ENCODE data around the gene UMODL1.

The UMODL1 gene

DNA sequence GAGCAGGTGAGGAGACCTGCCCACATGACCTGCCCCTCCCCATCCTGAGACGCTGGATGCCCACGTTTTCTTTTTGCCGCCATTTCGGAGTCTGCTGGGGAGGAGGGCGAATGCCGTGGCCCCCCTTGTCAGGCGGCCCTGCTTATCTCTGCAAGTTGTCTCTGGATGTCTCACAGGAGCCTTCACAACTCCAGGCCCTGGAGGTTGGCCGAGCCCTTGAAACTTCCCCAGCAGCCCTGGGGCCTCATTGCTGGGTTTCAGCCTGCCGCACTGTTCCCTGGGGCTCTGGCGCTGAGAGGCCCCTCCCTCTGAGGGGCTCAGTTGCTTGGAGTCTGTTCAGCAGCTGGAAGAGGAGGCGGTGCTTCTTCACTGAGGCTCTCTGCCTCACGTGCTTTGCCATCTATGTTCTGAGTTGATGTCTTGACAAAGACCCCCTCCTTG is 31.2 kb upstream of the UMODL1 start:
- no peak for DNase-seq (ENCODE audit: low read depth in 2 of 3, low spot score in 1 of 3)

DNA sequence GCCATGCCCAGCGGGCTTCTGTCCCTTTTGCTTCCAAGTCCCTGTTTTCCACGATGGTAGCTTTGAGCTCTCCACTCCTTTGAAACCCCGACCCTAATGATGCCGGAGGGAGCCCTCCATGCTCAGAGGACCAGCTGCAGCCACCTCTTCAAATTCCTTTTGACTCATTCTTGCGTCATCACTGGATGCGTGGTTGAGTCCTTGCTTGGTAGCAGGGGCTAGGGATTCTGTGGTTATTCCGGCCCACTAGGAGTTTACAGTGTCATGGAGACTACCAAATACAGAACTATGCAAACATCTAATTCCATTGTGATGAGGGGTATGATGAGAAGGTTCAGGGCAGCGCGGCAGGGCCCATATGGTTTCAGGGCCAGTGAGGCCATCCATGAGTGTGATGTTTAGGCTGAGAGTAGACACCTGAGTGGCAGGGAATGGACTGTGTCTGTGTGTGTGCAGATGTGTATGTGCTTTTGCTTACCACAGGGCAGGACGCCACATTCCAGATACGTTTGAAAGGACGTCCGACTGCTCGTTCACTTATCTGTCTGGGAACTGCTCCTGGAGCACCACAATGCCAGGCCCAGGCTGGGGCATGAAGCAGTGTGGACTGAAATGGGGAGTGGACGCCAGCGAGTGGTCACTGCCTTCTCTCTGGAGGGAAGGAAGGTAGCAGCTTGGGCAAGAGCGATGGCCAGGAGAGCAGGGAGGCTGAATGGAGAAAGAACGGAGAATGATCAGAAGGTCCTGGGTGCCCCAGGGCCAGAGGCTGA is 30.5 kb upstream of the UMODL1 start:
- no peak for DNase-seq (ENCODE audit: low read depth in 2 of 3, low spot score in 1 of 3)

GRCh38 chr21:42041246-42041645 is 29.9 kb upstream of the UMODL1 start:
- no peak for DNase-seq (ENCODE audit: low read depth in 2 of 3, low spot score in 1 of 3)

DNA sequence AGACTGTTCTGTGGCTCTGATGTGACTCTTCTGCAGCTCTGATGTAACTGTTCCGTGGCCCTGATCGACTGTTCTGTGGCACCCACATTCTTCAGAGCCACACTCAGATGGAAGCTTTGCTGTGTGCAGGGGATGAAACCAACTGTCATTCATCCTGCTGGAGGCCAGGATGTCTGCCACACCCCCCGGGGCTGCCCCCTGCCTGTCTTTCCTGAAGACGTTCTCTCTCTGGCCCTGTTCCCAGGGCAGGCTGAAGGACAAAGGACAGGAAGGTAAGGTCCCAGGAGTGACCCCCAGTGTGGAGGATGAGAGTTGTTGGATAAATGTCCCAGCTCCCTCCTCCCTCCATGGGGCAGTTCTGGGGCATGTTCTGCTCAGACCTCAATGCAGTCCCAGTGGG is 29.4 kb upstream of the UMODL1 start:
- no peak for DNase-seq (ENCODE audit: low read depth in 2 of 3, low spot score in 1 of 3)

GRCh38 chr21:42042651-42043050 is 28.5 kb upstream of the UMODL1 start:
- DNase-seq (ENCODE audit: low read depth in 2 of 3, low spot score in 1 of 3) = no peak

DNA sequence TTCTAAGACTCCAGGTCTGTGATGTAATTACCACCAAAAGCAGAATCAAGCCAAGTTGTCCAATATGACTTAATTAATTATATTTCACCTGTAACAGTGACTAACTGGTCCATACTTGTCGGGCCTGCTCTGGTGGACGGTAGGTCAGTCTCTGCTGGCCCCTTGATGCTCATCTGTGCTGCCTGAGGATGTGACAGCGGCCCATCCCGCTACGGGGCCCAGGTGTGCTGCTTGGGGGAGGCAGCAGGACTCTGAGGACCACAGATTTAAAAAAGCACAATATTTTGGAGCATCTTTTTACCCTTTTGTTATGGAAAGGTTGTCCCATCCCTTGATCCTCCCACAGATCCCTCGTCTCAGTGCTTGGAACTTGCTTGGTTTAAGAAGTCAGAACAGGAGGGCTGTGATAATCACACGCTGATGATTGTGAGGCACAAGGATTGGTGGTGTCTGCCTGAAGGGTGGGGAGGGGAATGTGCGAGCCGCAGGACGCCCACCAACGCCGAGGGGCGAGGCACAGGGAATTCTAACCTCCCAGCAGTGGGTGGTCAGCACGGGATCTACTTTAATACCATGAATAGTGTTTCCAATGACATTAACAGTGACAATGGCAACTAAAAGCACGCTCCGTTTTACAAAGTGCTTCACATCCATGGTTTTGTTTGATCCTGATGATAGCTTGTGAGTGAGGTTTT is 27.8 kb upstream of the UMODL1 start:
- no peak for DNase-seq (ENCODE audit: low read depth in 2 of 3, low spot score in 1 of 3)

DNA sequence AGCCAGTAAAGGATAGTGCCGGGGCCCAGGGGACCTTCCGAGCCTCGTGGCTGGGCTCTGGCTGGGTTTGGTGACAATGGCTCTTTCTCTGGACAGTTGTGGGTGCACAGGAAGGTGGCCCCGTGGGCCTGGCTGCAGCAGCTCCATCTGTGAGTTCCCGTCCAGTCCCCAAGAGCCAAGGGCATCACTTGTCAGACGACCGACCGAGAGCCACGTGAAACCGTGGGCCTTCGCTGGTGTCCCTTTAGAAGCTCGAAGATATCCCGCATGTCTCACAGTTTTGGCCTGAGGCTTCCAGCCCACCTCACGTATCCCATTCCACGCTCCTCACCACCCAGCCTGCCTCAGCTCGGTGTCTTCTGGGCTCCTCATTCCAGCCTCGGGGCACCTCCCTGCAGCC is 27.2 kb upstream of the UMODL1 start:
- DNase-seq (ENCODE audit: low read depth in 2 of 3, low spot score in 1 of 3) = no peak

- DNase-seq (ENCODE audit: low read depth in 2 of 3, low spot score in 1 of 3) = no peak
Observed at GRCh38 chr21:42044871-42045495, 26.1 kb upstream of the UMODL1 start.

GRCh38 chr21:42047821-42048613 is 23.1 kb upstream of the UMODL1 start:
- DNase-seq (ENCODE audit: low read depth in 2 of 3, low spot score in 1 of 3) = no peak

GRCh38 chr21:42048870-42049577 is 22.1 kb upstream of the UMODL1 start:
- no peak for DNase-seq (ENCODE audit: low read depth in 2 of 3, low spot score in 1 of 3)

DNA sequence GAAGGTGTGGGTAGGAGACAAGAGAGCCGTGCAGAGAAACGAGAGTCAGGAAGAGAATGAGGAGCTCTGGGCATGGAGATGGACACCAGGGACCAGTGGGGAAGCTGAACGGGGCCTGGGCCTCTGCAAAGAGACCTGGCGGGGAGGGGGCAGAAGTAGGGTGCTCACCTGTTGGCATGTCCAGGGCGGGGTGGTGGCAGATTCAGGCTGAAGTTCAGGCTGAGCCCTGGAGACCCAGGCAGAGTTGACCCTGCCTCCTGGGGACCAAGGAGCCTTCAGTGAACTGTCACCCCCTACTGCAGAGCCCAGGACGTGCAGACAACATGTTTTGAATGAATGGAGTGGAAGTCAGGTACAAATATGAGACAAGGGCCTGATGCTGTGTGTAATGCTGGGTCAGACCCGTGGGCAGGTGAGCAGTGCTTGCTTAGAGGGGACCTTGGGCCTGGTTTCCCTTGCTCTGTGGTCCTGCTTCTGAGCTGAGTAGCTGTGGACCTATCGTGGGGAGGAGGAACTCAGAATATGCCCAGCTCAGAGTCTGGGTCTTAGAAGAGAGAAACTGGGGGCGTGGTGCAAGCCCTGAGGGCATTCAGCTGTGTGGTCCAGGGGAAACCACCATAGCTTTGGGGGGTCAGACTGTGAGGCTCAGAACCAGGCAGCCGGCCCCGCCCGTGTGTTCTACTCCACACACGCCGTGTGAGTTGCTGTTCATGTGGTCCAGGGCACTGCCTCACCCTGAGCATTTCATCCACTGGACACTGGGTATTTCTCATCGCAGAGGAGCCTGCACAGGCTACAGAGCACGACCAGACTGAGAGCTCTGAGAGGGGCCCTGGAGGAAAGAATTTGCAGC is 21.3 kb upstream of the UMODL1 start:
- no peak for DNase-seq (ENCODE audit: low read depth in 2 of 3, low spot score in 1 of 3)

DNA sequence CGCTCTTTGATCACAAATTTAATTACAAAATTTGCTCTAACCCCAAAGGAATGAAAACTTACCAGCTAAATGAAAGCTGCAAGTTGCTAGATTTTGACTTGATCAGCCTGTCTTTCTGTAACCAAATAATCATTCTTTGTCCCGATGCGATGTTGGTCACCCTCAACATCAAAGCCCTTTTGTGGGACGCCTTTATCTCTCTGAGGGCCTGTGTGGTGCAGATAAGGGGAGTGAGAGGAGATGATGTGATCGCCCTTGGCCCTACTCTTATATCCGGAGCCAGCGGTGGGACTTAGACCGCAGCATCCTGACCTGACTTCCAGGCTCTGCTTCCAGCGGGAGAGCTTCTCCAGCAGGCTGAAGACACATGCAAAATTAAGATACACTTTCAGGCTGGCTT is 19.3 kb upstream of the UMODL1 start:
- DNase-seq (ENCODE audit: low read depth in 2 of 3, low spot score in 1 of 3) = no peak

DNA sequence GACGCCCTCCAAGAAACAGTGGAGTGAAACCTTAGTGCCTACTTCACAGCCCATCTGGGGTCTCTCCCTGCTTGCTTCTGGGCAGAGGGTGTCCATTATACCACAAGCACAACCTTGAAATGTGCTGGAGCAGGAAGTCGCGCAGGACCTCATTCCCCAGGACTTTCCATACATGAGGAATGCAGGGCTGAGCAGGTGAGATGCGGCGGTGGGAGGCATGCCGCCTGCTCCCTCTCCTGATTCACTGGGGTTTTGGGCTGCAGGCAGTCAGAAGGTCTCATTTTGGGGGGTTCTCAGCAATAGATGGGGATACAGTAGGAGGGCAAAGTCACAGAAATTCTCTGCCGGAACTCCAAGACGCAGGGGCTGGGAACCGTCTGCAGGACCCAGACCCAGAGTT is 15.7 kb upstream of the UMODL1 start:
- DNase-seq (ENCODE audit: low read depth in 2 of 3, low spot score in 1 of 3) = no peak

DNA sequence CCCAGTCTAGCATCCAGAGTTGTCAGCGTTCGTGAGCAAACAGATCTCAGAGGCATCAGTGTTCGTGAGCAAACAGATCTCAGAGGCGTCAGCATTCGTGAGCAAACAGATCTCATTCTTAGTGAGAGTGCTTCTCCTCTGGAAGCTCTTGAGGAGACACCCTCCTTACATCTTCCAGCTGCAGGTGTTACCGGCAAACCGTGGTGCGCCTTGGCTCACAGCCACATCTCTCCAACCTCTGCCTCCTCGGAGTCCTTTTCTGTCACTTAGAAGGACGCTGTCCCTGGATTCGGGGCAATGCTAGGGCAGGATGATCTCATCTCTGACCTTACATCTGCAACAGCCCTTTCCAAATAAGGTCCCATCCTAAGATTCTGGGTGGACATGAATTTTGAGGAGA is 14.6 kb upstream of the UMODL1 start:
- no peak for DNase-seq (ENCODE audit: low read depth in 2 of 3, low spot score in 1 of 3)

GRCh38 chr21:42056996-42057689 is 14.0 kb upstream of the UMODL1 start:
- no peak for DNase-seq (ENCODE audit: low read depth in 2 of 3, low spot score in 1 of 3)

GRCh38 chr21:42057851-42058437 is 13.2 kb upstream of the UMODL1 start:
- DNase-seq (ENCODE audit: low read depth in 2 of 3, low spot score in 1 of 3) = no peak

DNA sequence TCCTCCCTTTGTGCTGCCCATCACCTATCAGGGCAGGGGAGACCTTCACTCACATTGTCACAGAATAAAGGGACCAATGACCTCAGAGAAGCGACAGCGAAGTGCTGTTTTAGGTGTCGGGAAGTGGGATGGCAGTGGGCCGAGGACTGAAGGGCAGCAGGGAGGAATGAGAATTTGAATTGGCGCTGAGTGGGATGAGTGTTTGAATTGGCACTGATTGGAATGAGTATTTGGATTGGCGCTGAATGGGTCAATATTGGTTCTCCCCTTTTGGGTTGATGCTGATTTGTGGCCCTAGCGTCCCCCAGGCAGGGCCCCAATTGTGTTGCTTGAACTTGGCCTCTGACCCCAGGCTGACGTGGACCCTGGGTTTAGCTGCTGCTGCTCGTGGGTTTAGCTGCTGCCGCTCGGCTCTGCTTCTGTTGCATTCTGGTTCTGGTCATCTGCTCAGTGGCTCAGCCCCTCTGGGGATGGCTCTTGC is 12.4 kb upstream of the UMODL1 start:
- no peak for DNase-seq (ENCODE audit: low read depth in 2 of 3, low spot score in 1 of 3)

DNA sequence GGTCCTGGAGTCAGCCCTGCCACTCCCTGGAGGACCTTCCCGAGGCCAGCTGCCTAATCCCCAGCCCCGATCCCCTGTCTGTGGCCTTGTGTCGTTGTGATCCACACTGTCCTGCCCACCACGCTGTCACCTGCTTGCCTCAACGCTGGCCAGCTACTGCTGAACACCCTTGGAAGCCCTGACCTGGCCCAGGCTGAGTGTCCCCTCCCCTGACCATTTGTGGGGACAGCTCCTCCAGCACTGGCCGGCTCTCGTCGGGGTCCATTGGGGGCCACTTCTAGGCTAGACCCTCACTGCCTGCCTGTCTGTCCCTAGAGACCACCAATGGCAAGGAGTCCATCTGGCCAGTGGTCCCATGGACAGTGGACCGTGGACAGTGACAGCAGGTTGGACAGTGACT is 12.0 kb upstream of the UMODL1 start:
- DNase-seq (ENCODE audit: low read depth in 2 of 3, low spot score in 1 of 3) = no peak

DNA sequence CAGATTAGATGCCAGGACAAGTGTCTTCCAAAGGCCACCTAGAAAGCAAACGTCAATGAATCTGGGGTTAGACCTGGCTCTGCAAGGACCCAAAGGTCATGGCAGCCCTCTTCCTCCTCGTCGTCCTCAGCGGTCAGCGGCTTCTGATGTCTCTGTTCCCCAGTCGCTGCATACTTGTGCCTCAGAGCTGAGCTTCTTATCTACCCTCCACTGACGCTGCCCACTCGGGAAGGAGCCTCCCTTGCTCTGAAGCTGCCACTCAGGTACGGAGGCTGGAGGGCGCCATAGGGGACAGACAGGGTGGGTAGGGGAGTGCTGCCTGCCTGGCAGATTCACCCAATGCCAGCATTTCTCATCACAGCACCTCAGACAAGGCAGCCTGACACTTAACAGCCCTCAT is 11.4 kb upstream of the UMODL1 start:
- no peak for DNase-seq (ENCODE audit: low read depth in 2 of 3, low spot score in 1 of 3)

Data from stimulated activated CD4-positive, alpha-beta T cell treated with anti-CD3 and anti-CD28 coated beads, Interleukin-12 subunit alpha, Interleukin-12 subunit beta, amount 100 ng/mL, for 48 hours (primary cell).